HG02571 (cell line): Measurements from ENCODE around the gene PDE1C.
"Not testable (repeated sequence)": the region's sequence is repeated elsewhere in the genome, so short reads cannot be mapped to it uniquely, and the experiment has no call there.

Experiments used
- ATAC-seq: cut with Tn5 transposase; IDR thresholded peaks from one replicate; pipeline ENCODE4 v1.9.1; 2021; ENCODE audit warnings: mild to moderate bottlenecking, moderate library complexity; ENCODE audit not compliant: unreplicated experiment

The PDE1C gene

GRCh38 chr7:32070406-32071360 lies at the start of gene PDE1C:
Gene PDE1C, minus strand, starts transcription at chr7:32070407.
- no peak for ATAC-seq

- ATAC-seq: no peak
These were observed 49.6 kb upstream of the PDE1C start for GRCh38 chr7:32119790-32120196.

GRCh38 chr7:32117837-32118236 lies 47.6 kb upstream of the PDE1C start:
- ATAC-seq: no peak

GRCh38 chr7:32116436-32116835 lies 46.2 kb upstream of the PDE1C start:
- no peak for ATAC-seq

- no peak for ATAC-seq
These were observed 45.6 kb upstream of the PDE1C start for GRCh38 chr7:32115831-32116230.

GRCh38 chr7:32108651-32109050 lies 38.4 kb upstream of the PDE1C start:
- ATAC-seq: no peak

GRCh38 chr7:32104766-32105165 lies 34.6 kb upstream of the PDE1C start:
- ATAC-seq: no peak

GRCh38 chr7:32103361-32103760 lies 33.2 kb upstream of the PDE1C start:
- ATAC-seq: no peak

- ATAC-seq: no peak
These were observed 32.2 kb upstream of the PDE1C start for GRCh38 chr7:32102432-32102873.

- ATAC-seq: no peak
These were observed 30.2 kb upstream of the PDE1C start for GRCh38 chr7:32100407-32100907.

GRCh38 chr7:32094516-32094915 lies 24.3 kb upstream of the PDE1C start:
- ATAC-seq: no peak

- no peak for ATAC-seq
These were observed 23.5 kb upstream of the PDE1C start for GRCh38 chr7:32093415-32094408.

GRCh38 chr7:32092346-32092745 lies 22.1 kb upstream of the PDE1C start:
- no peak for ATAC-seq

GRCh38 chr7:32091608-32092210 lies 21.5 kb upstream of the PDE1C start:
- ATAC-seq: no peak

- no peak for ATAC-seq
These were observed 19.5 kb upstream of the PDE1C start for GRCh38 chr7:32089678-32090077.

GRCh38 chr7:32089256-32089655 lies 19.0 kb upstream of the PDE1C start:
- no peak for ATAC-seq

GRCh38 chr7:32088451-32088881 lies 18.3 kb upstream of the PDE1C start:
- no peak for ATAC-seq

GRCh38 chr7:32079510-32079909 lies 9.3 kb upstream of the PDE1C start:
- no peak for ATAC-seq

- ATAC-seq: no peak
These were observed 8.6 kb upstream of the PDE1C start for GRCh38 chr7:32078824-32079223.

- no peak for ATAC-seq
These were observed 7.6 kb upstream of the PDE1C start for GRCh38 chr7:32077806-32078205.

GRCh38 chr7:32076802-32077201 lies 6.6 kb upstream of the PDE1C start:
- not testable (repeated sequence) for ATAC-seq
